HG03469 (cell line): ENCODE results near the gene COX4I2.
"Not testable (repeated sequence)": the region's sequence is repeated elsewhere in the genome, so short reads cannot be mapped to it uniquely, and the experiment has no call there.

Experiments used
- ATAC-seq: cut with Tn5 transposase; IDR thresholded peaks from one replicate; pipeline ENCODE4 v1.9.1; 2021; ENCODE audit warnings: mild to moderate bottlenecking, moderate library complexity, moderate number of reproducible peaks; ENCODE audit not compliant: unreplicated experiment

The COX4I2 gene

GRCh38 chr20:31637660-31638059 lies at the start of gene COX4I2:
TSS of gene COX4I2 (plus strand) at chr20:31637912. CDS start at chr20:31639018, 1,106 bp downstream.
- no peak for ATAC-seq

GRCh38 chr20:31590717-31591225 lies 46.9 kb upstream of the COX4I2 start:
- no peak for ATAC-seq

GRCh38 chr20:31593221-31594001 lies 44.3 kb upstream of the COX4I2 start:
- no peak for ATAC-seq

- ATAC-seq, result no peak
Observed at GRCh38 chr20:31594002-31594557, 43.6 kb upstream of the COX4I2 start.

GRCh38 chr20:31594558-31595379 lies 42.9 kb upstream of the COX4I2 start:
- no peak for ATAC-seq

- ATAC-seq, result no peak
Observed at GRCh38 chr20:31595380-31595653, 42.4 kb upstream of the COX4I2 start.

- ATAC-seq, result no peak
Observed at GRCh38 chr20:31595654-31596411, 41.9 kb upstream of the COX4I2 start.

- ATAC-seq, result not testable (repeated sequence)
Observed at GRCh38 chr20:31596412-31596715, 41.3 kb upstream of the COX4I2 start.

- ATAC-seq, result no peak
Observed at GRCh38 chr20:31596831-31597480, 40.8 kb upstream of the COX4I2 start.

- no peak for ATAC-seq
Observed at GRCh38 chr20:31597481-31597855, 40.2 kb upstream of the COX4I2 start.

- no peak for ATAC-seq
Observed at GRCh38 chr20:31602431-31602778, 35.3 kb upstream of the COX4I2 start.

GRCh38 chr20:31602779-31603441 lies 34.8 kb upstream of the COX4I2 start:
- ATAC-seq, result peak; percentile 83

- no peak for ATAC-seq
Observed at GRCh38 chr20:31603822-31604566, 33.7 kb upstream of the COX4I2 start.

- no peak for ATAC-seq
Observed at GRCh38 chr20:31604567-31605030, 33.1 kb upstream of the COX4I2 start.

GRCh38 chr20:31605031-31605901 lies 32.4 kb upstream of the COX4I2 start, which contains the start of gene ID1:
TSS of gene ID1 (plus strand) at chr20:31605289. CDS start at chr20:31605388, 99 bp downstream.
- ATAC-seq, result peak; percentile 70

- no peak for ATAC-seq
Observed at GRCh38 chr20:31605902-31606803, 31.6 kb upstream of the COX4I2 start.
